Right renal pelvis (tissue), 4 donors: ENCODE measurements around the gene PTX3. TPM values are rescaled to one million over a fixed set of nuclear protein-coding genes. Genes with fewer than 3 reads are reported as not detected.

Experiments used
- DNase-seq, 4 donors: peaks; one replicate each; pipeline ENCODE4 v3.0.0-alpha.2; 2013; ENCODE audit warnings: low read depth in 4 of 4, low spot score in 3 of 4, missing footprints in 1 of 4
- polyA plus RNA-seq, 4 donors: library from polyadenylated mRNA; unstranded; fragments of 120-200 nt; gene quantifications; one replicate each; pipeline ENCODE4 v1.2.1, GENCODE V29; 2013; ENCODE audit not compliant: insufficient read length in 4 of 4

PTX3 gene
- polyA plus RNA-seq, 4 donors = 3.9 to 5.8 (median 4.8) TPM

DNA sequence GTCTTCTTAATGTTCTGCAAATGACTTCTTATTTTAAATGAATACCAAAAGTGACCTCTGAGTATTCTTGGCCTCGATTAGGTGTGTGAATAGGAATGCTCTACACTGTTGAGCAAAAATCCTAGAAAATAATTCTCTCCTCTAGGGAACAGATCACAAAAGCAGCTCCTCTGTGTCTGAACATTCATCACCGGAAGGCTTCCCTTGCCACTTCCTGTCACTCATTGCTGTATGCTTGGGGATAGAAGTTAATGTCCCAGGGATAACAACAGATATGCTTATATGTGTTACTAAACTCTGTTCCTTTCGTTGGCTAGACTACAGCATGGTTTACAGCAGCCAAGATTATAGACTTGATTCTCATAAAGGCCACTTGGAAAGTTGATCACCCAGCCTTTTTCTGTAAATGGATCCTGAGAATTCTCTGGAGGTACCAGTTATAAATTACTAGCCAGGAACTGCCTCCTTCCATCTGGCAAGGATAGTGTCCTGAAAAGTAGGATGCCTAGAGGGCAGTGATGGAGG is 16.0 kb upstream of the PTX3 start:
- no peak for DNase-seq

DNA sequence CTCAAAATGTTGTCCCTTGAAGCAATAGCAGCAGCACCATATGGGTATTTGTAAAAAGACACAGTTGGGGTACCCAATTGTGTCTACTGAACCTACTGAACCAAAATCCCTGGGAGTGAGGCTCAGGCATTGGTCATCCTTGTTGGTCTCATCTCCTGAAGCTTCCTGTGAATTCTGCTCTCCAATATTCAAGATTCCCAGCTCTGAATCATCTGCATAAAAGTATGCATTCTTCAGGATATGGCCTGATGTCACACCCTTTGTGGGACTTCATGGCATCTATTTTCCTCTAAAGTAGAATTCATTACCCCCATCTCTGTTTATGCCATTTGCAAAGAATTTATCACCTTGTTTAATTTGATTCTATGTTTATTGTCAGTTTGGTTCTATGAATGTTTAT is 13.3 kb upstream of the PTX3 start:
- DNase-seq = no peak

DNA sequence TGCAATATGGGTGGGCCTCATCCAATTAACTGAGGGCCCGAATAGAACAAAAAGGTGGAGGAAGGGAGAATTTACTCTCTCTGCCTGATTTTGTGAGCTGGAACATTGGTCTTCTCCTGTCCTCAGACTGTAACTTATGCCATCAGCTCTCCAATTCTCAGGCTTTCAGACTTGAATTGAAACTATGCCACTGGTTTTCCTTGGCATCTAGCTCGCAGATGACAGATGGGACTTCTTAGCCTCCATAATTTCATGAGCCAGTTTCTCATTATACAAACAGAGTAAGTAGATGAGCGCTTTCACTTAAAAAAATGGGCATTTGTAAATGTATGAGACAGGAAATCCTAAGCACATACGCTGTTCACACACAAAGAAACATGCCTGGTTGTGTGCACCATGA is 8.7 kb upstream of the PTX3 start:
- no peak for DNase-seq

DNA sequence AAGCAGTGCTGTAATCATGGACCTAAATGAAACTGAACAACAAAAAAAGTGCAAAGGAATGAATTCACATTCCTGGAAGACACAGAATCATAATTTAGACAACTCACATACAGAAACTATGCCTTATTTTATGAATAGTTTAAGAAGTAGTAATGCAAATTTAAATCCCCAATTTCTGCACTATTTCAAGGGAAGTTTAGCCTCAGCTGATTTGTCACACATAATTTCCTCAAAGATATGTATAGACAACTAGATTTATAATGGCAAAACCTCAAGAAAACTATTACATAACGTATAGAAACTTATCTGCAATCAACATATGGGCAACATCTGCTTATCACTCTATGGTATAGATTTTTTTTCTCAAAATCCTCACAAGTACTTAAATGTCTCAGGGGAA is 7.8 kb upstream of the PTX3 start:
- no peak for DNase-seq

DNA sequence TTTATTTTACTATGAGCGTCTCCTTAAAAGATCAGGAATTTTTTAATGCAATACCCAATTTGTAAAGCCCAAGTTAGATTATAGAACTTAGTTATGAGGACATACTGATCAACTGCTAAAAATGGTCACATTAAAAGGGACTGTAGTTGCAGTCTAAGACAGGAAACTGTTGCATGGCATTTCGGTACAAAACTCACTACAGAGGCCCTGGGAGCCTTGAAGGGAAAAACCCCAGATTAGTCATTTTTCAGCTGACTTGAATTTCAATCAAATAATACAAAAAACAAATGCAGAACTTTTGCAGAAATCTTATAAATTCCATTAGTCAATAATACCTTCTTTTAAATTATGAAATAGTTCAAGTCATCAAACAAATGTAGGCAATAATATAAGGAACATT is 6.9 kb upstream of the PTX3 start:
- DNase-seq = no peak

DNA sequence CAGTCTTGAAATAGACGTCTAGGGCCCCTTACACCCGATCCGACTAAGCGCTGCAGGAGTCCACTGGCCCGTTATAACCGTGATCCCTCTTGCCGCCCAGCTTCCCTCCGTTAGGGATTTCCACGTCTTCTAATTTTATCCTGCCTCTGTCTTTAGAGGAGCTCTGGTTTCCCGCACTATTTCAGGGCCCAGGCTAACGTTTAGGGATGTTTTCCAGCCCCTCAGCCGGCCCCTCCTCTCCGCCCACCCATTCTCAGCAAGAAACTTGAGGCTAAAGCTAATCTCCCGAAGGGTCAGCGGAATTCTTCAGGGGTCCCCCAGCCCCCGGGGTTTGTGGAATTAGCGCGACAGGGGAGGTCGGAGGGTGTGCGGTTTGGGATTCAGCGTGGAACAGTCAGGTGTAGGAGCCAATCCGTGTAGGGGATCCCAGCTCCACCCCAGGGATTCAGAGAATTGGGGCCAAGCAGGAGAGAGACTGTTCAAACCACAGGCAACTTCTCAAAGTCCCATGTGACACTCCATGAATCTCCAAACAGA is 1.6 kb downstream of the PTX3 start:
- DNase-seq = no peak

DNA sequence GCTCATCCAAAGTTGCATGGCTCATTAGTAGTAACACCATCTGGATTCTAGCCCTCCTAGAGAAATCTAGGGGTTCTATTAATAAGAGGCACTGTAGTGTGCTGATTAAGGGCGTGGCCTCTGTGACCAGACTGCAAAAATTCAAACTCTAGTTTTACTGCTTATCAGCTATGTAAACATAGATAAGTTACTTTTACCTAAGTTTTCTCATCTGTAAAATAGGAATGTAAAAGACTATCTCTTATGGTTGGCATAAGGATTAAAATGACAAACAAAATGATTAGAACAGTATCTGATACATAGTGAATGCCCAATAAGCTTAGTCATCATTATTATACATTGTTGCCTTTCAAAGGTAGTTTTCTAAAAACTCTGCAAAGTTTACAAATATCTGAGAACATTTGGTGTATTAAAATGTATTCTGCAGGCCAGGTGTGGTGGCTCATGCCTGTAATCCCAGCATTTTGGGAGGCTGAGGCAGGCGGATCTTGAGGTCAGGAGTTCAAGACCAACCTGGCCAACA is 4.5 kb downstream of the PTX3 start:
- no peak for DNase-seq

DNA sequence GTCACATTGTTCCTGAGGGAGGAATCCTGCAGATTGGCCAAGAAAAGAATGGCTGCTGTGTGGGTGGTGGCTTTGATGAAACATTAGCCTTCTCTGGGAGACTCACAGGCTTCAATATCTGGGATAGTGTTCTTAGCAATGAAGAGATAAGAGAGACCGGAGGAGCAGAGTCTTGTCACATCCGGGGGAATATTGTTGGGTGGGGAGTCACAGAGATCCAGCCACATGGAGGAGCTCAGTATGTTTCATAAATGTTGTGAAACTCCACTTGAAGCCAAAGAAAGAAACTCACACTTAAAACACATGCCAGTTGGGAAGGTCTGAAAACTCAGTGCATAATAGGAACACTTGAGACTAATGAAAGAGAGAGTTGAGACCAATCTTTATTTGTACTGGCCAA is 6.1 kb downstream of the PTX3 start:
- no peak for DNase-seq

DNA sequence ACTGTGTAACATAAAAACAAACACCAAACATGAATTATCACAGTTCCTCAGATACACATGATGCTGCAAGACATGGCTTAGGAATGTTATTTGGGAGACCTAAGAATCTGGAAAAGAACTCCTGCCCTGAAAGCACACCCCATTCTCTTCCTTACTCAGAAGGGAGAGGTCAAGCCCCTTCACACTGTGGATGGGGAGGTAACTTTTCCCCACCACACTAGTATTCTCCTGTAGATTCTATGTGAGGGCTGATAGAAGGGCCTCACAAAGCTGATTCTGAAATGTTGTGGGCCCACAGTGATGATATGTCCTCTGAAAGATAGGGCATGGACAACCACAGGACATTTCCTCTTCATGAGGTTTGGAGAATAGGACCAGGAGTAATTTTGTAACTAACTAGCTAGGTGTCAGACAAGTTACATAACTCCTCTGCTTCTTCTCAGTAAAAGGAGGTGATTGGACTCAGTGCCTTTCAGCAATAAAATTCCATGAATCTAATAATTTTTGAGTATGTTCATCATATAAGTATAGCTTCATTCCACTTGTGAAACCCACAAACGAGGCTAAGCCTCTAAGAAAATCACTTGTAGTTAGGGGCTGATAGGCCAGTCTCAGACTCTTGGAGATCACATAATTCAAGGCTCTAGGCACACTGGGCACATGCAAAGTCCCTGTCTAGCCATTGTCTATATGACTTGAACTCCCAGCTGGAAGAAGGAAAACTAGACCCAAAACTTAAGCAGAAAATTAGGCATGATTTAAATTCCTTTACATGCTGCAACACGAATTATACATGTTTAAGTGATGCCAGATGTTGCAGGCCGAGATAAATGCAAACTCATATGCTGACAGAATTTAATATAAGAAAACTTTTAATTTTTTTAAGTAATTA is 7.5 kb downstream of the PTX3 start:
- DNase-seq = no peak

DNA sequence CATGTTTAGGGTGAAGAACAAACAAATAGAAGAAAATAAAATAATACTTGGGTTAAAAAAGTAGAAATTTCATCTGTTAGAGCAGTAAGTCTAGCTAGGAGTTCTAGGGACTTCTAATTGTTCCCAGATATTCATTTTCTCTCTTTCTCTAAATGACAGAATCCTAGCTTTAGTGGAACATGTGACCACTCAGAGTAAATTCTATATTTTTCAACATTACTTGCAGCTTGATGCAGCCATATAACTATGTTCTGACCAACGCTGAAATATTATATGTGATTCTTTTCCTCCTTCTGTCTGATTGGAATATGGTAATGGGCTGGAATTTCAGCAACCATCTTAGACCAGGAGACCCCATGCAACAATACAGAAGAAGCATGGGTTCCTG is 8.1 kb downstream of the PTX3 start:
- DNase-seq = no peak

DNA sequence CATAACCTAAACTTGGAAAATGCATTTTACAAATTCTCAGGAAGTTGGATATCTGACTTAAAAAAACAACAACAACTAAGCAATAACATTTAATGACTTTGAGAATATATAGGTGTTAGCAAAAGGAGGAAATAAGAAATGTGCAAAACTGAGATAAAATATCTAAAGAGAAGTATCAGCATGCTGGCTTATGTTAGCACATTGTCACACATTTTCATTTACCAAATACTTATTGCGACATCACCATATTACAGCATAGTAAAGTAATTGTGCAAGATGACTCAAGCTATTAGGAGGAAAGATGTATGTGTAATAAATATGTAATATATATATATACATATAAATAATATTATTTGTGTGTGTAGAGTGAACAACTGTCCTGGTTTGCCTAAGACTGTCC is 9.2 kb downstream of the PTX3 start:
- DNase-seq = no peak

DNA sequence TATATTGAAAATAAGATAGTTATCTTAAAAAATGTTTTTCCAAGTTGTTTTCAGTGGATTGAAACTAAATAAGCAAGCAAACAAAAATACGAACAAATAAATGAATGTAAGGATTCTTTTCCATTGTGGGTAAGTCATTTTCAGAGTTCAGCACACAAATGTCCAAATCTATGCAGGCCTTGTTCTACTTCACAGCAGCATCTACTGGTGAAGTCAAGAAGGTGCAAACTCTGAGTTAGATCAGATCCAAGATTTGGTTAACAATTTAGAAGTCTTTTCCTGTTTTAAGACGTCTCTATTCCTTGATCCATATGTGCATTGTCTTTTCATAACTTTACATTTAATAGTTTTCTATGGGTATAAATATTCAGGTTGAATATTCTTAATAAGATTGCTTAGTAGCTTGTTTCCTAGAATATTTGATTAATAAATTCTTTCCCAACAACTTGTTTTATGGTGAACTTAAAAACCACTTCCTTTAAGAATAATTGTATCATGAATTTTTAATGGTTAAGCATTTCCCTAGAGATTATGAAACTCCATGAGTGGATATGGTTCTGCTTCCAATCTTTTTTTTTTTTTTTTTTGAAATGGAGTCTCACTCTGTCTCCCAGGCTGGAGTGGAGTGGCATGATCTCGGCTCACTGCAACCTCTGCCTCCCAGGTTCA is 10.5 kb downstream of the PTX3 start:
- no peak for DNase-seq

DNA sequence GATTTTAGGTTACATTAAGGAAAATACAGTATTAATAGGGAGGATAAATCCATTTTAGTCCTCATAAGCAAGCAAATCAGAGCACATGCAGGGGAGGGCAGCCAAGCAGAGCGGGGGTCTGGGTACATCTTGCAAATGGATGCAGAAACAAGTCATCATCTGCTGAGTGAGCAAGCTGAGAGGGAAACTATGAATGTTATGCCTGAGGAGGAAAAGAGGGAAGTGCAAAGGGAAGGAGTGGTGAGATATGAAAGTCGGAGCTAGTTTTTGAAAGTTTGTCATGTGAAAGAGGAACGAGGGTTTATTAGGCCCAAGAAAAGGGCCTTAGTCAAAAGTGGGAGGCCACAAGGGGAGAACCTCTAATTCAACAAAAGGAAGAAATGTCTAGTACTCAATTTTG is 15.4 kb downstream of the PTX3 start:
- no peak for DNase-seq

DNA sequence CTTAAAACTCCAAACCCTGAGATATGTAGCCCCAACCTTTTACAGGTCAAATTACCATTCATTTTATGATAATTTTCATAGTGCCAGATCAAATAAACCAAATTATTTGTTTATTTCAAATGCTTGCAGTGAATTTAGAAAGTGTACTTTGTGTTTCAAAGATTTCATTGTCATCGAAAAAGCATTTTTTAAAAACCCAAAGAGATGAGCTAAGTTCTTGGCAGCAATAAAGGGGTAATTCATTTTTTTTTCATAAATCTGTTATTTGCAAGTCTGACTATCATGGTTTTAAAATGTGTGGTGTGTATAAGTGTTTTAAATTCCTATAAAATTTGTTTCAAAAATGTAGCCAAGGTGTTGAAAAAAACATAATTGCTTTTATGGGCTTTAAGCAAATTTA is 17.2 kb downstream of the PTX3 start:
- no peak for DNase-seq

DNA sequence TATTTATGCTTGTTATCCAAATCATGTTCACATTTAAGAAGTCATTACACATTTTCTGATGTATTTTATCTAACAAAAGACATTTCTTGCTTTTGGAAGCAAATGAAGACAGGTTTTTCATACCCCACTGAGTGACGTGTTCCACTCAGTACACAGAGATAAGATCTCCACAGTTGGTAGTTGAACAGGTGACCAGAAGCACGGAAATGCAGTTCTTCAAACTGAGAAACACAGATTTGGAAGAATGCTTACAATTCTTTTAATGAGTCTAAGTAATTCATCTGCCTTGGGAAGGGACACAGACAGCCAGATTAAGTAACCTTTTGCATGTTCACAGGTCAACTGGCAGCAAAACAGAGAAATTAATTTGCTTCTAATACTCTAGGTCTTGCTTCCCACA is 23.1 kb downstream of the PTX3 start:
- no peak for DNase-seq

DNA sequence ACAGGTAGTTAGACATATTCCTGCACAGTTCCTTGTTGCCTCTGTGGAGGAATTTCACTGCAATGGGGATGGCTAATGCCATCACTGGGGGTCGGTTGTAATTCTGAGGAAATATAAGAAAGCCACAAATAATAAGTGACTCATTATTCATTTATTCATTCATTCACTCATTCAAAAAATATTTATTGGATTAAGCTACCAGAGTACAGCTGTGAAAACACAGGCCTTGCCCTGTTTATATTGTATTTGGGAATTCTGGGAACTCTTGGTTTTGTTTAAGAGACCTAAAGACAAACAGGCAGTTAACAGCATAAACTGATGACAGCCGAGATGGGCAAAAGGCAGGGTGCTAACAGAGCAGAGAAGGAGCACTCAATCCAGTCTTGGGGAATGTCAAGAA is 23.6 kb downstream of the PTX3 start:
- DNase-seq = no peak

DNA sequence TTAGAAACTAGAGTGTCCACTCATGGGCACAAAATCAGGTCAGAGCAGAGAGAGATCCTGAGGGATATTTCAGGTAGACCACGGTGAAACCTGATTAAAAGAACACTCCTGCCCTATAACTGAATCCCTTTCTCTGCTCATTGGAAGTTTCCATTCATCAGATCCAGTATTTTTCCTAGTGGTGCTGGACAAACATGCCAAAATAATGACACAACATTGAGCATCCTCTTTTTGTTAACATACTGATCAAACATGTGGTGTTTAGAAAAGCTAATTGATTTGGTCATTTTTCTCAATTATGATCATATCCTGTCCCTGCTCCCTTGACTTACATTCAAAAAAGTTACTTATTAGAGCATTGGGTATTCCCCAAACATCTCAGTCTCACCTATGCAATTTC is 27.2 kb downstream of the PTX3 start:
- no peak for DNase-seq

DNA sequence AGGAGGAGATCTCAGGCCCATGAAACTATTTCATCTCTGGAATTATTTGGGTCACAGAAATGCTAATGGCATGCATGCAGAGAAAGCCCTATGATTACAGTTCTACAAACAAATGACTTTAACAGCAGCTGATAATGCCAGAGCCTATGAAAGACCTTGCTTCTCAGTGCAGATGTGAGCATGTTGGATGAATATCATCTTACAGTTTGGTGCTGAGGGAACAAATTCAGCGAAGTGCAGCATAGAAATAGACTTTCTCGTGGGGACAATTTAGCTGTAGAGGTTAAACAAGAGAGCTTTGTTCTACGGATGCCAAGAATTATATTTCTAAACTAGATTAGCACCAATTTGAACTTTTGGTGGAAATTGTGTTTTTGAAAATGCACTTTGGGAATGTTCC is 27.7 kb downstream of the PTX3 start:
- DNase-seq = no peak

DNA sequence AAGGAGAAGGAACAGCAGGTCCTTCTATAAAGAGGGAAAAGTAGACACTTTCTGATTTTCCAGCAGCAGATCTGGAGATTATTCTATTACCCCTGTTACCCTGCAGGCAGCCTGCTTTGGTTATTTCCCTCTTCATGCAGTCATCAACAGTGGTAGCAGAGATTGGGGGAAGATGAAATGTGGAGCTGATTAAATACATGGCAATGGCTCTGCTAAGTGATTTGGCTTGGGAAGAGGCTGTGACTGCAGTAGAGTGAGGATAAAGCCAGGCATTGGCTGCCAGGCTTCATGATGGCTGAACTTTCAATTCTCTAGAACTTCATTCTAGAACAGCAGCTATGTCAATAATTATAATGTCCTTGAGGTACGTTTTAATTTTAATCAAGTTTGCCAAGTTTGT is 29.1 kb downstream of the PTX3 start:
- no peak for DNase-seq

DNA sequence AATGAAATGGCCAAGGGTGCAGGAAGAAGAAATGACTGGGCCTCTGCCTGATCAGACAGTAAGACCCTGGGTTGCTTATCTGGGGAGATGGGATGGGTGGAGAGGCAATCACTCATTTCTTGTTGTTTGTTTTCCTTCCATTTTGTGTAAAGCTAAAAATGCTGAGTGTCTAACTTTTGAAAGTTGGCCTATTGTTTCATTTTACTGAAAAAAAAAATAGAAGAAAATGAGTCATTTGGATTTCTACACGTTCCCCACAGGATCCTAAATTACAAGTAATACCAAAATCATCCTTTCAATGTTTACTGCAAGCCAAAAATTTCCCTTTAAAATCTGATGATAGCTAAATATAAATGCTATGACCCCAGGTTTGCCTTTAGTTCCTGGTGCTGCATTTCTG is 30.6 kb downstream of the PTX3 start:
- no peak for DNase-seq

DNA sequence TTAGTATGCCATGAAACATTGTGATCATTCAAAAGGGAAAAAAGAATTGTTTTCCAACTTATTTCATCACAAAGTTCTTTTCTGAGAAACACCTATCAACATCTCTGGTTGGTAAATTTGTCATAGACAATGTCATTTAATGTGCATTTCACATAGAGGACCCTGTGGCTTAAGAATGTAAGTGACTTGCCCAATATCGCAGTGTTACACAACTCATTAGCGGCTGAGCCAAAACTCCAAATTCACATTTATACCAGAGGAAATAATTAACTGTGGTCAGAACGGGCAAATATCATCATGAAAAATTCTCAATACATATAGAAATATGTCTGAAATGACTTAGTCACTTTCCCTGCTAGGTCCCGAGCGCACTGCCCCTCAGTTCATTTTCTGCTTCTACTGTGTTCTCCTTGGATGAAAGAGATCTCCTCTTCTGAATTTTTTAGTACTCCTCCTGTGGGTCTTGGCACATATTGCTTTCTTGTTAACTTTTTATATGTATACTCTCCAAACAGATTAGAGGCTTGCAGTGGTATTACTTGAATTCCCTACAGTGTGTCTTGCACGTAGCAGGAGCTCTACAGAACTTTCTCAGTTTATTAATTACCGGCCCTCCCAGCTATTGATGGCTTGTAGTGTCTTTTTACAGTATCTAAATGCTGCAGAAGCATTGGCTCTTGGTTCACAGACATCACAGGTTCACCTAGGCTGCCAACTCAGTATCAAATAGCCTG is 33.1 kb downstream of the PTX3 start:
- DNase-seq = no peak
